ENCODE data around the gene LASP1NB.

LASP1NB gene

GRCh38 chr17:38958326-38958725 lies 32.9 kb downstream of the LASP1NB start:
- no peaks in the 10 kb centered on the region for H3K27me3 ChIP-seq (ENCODE audit: insufficient read depth)
- H4K20me1 ChIP-seq (ENCODE audit: insufficient read depth) = no peaks in the 10 kb centered on the region
- WGBS (ENCODE audit: low lambda C conversion rate) = 13% methylated on average over 1 of the region's 1 CpG
- ChIA-PET POLR2A (no interaction called here), CTCF (interaction anchor here (0.8 to 1.9 kb wide), 2 partner anchors 25 to 35 kb away, joined by 3 to 4 read pairs; no protein-coding TSS in a partner anchor)
- no peaks in the 10 kb centered on the region for H3K79me2 ChIP-seq (ENCODE audit: insufficient read depth)
- H3K27ac ChIP-seq (ENCODE audit: low read depth in 2 of 2, low read length in 1 of 2) = peak overlapping the region; percentile 64 to 65; a peak in 3 of 4 replicates
- peaks cover 0 to 8% of the 10 kb centered on the region in 2 experiments; a peak in 1 of 4 replicates for H3K4me1 ChIP-seq (ENCODE audit: control insufficient read depth in 1 of 2, insufficient read depth in 2 of 2, low read depth in 1 of 2, low read length in 1 of 2)
- H3K9me3 ChIP-seq = no peaks in the 10 kb centered on the region
- no peak overlapping the region for H3K4me3 ChIP-seq (ENCODE audit: low read depth in 2 of 2, low read length in 1 of 2)
- DNase-seq = no peak
- H3K36me3 ChIP-seq (replicated peaks in 1 of 2; ENCODE audit: control insufficient read depth in 1 of 2, insufficient read depth in 2 of 2, low read length in 1 of 2) = no peaks in the 10 kb centered on the region
- H3K4me2 ChIP-seq = peak overlapping the region; percentile 27
- H3F3A ChIP-seq (replicated peaks; ENCODE audit: insufficient read depth) = peaks cover 30% of the 10 kb centered on the region
- no peak for TF ChIP-seq TEAD4 (IDR thresholded peaks at IDR 0.05; ENCODE audit: borderline replicate concordance, insufficient read depth)
- 0 out of 2 replicates have a peak, but pooled peaks have one; percentile 18 for TF ChIP-seq PBX3 (IDR thresholded peaks at IDR 0.05)
- peak overlapping the region; percentile 65; the same call in 1 of the 2 replicates for H2AFZ ChIP-seq (ENCODE audit: low read depth)
- no peaks in the 10 kb centered on the region for H3K9me2 ChIP-seq
- H3K9ac ChIP-seq = no peak overlapping the region

GRCh38 chr17:38958756-38959155 lies 33.3 kb downstream of the LASP1NB start:
- DNase-seq = no peak
- Histone ChIP-seq H3K27ac (ENCODE audit: low read depth in 2 of 2, low read length in 1 of 2) (peak overlapping the region; percentile 64 to 65; a peak in 3 of 4 replicates), H3K79me2 (ENCODE audit: insufficient read depth) (no peaks in the 10 kb centered on the region), H3K9ac (no peak overlapping the region), H3K36me3 (replicated peaks in 1 of 2; ENCODE audit: control insufficient read depth in 1 of 2, insufficient read depth in 2 of 2, low read length in 1 of 2) (no peaks in the 10 kb centered on the region), H4K20me1 (ENCODE audit: insufficient read depth) (no peaks in the 10 kb centered on the region), H3K4me2 (peak overlapping the region; percentile 27; the same call in 1 of the 2 replicates), H3K9me2 (no peaks in the 10 kb centered on the region), H2AFZ (ENCODE audit: low read depth) (peak overlapping the region; percentile 65; the same call in 1 of the 2 replicates), H3K4me1 (ENCODE audit: control insufficient read depth in 1 of 2, insufficient read depth in 2 of 2, low read depth in 1 of 2, low read length in 1 of 2) (peaks cover 0 to 8% of the 10 kb centered on the region in 2 experiments; a peak in 1 of 4 replicates), H3K27me3 (ENCODE audit: insufficient read depth) (no peaks in the 10 kb centered on the region), H3K9me3 (no peaks in the 10 kb centered on the region), H3K4me3 (ENCODE audit: low read depth in 2 of 2, low read length in 1 of 2) (no peak overlapping the region), H3F3A (replicated peaks; ENCODE audit: insufficient read depth) (peaks cover 30% of the 10 kb centered on the region)
- ChIA-PET CTCF (interaction anchor here (0.8 to 1.9 kb wide), 2 partner anchors 24 to 36 kb away, joined by 3 to 4 read pairs; no protein-coding TSS in a partner anchor), POLR2A (no interaction called here)
- no peak for TF ChIP-seq FOXJ3 (CRISPR knock-in tag; IDR thresholded peaks at IDR 0.05)
- TF ChIP-seq RCOR1 (IDR thresholded peaks at IDR 0.05; ENCODE audit: low read length) = no peak
- TF ChIP-seq SIN3A (IDR thresholded peaks at IDR 0.05; ENCODE audit: borderline replicate concordance, low read depth, low read length) = no peak
- no peak for TF ChIP-seq GATA2 (CRISPR knock-in tag; IDR thresholded peaks at IDR 0.05)
- no peak for TF ChIP-seq CTCF (IDR thresholded peaks at IDR 0.05)
- no peak for TF ChIP-seq TAF1 (IDR thresholded peaks at IDR 0.05; ENCODE audit: borderline replicate concordance, low read depth, low read length)
- peak; percentile 14; the same call in 1 of the 2 replicates for TF ChIP-seq PBX3 (IDR thresholded peaks at IDR 0.05)
- TF ChIP-seq ZBTB33 (IDR thresholded peaks at IDR 0.05; ENCODE audit: borderline replicate concordance, low read depth) = no peak
- no peak for TF ChIP-seq MXI1 (IDR thresholded peaks at IDR 0.05; ENCODE audit: low read depth, low read length)
- TF ChIP-seq TCF12 (IDR thresholded peaks at IDR 0.05) = no peak; the same call in 1 of the 2 replicates
- TF ChIP-seq USF2 (IDR thresholded peaks at IDR 0.05; ENCODE audit: borderline replicate concordance, low read depth, low read length) = no peak
- peak; percentile 87; the same call in 1 of the 2 replicates for TF ChIP-seq TEAD4 (IDR thresholded peaks at IDR 0.05; ENCODE audit: borderline replicate concordance, insufficient read depth)
- no peak for TF ChIP-seq SMC3 (IDR thresholded peaks at IDR 0.05; ENCODE audit: low read depth, low read length)
- no peak for TF ChIP-seq ELF1 (IDR thresholded peaks at IDR 0.05)
- TF ChIP-seq IRF3 (IDR thresholded peaks at IDR 0.05; ENCODE audit: low read depth, low read length) = no peak
- no peak for TF ChIP-seq EZH2phosphoT487 (IDR thresholded peaks at IDR 0.05; ENCODE audit: borderline replicate concordance, low read depth)
- TF ChIP-seq FOSL2 (IDR thresholded peaks at IDR 0.05; ENCODE audit: borderline replicate concordance, low read depth) = no peak
- TF ChIP-seq GABPA (IDR thresholded peaks at IDR 0.05; ENCODE audit: low read depth) = no peak

Data from SK-N-SH (cell line).